Chondrocyte (in vitro differentiated cells): ENCODE results near the gene KLK3. TPM values are rescaled to one million over a fixed set of nuclear protein-coding genes. Genes with fewer than 3 reads are reported as not detected.

Experiments
- DNase-seq: peaks from one replicate; pipeline ENCODE4 v3.0.0; 2021; ENCODE audit warnings: mixed read lengths, low spot score
- H3K27ac Mint-ChIP-seq: one replicate; pipeline ENCODE4 v1.8.0; 2021; ENCODE audit warnings: mild to moderate bottlenecking, moderate library complexity, mixed read lengths; ENCODE audit not compliant: unreplicated experiment
- H3K27me3 Mint-ChIP-seq: 2 replicates; pipeline ENCODE4 v1.8.0; 2021; ENCODE audit warnings: low read depth, mixed read lengths
- H3K36me3 Mint-ChIP-seq: 2 replicates; pipeline ENCODE4 v1.8.0; 2021; ENCODE audit warnings: low read depth, mixed read lengths
- H3K4me1 Mint-ChIP-seq: 2 replicates; pipeline ENCODE4 v1.8.0; 2021; ENCODE audit warnings: low read depth, mild to moderate bottlenecking, mixed read lengths
- H3K4me3 Mint-ChIP-seq: one replicate; pipeline ENCODE4 v1.8.0; 2021; ENCODE audit warnings: mild to moderate bottlenecking, moderate library complexity, mixed read lengths; ENCODE audit not compliant: unreplicated experiment
- H3K9me3 Mint-ChIP-seq: 2 replicates; pipeline ENCODE4 v1.8.0; 2021; ENCODE audit warnings: low read depth, mixed read lengths
- CTCF ChIP-seq: fragments of 200-600 bp; sonication (generic); IDR thresholded peaks from 2 replicates; pipeline ENCODE4 v1.5.0; 2021; ENCODE audit warnings: antibody characterized with exemption, mild to moderate bottlenecking, moderate library complexity
- total RNA-seq: library from RNA; stranded (reverse); gene quantifications from 3 replicates; pipeline ENCODE4 v1.2.1, GENCODE V29; 2021

Gene KLK3
- total RNA-seq, 1 donor from 2014 or later, result not detected

GRCh38 chr19:50902640-50903039, 47.9 kb downstream of the KLK3 start:
- Mint-ChIP-seq H3K4me1 (no peaks in the 10 kb centered on the region), H3K27me3 (peaks cover 19% of the 10 kb centered on the region), H3K4me3 (no peak overlapping the region), H3K27ac (no peak overlapping the region), H3K9me3 (no peaks in the 10 kb centered on the region), H3K36me3 (no peaks in the 10 kb centered on the region)
- no peak for DNase-seq
- no peak for TF ChIP-seq CTCF

GRCh38 chr19:50906217-50906616, 51.5 kb downstream of the KLK3 start:
- Mint-ChIP-seq H3K27me3 (peaks cover 43% of the 10 kb centered on the region), H3K36me3 (no peaks in the 10 kb centered on the region), H3K4me3 (no peak overlapping the region), H3K4me1 (peaks cover 4% of the 10 kb centered on the region), H3K27ac (no peak overlapping the region), H3K9me3 (no peaks in the 10 kb centered on the region)
- peak; percentile 40 for TF ChIP-seq CTCF
- DNase-seq, result no peak

GRCh38 chr19:50908336-50908735, 53.6 kb downstream of the KLK3 start:
- peaks cover 53% of the 10 kb centered on the region for H3K27me3 Mint-ChIP-seq
- no peak for DNase-seq
- H3K4me3 Mint-ChIP-seq, result no peak overlapping the region
- no peak overlapping the region for H3K27ac Mint-ChIP-seq
- H3K4me1 Mint-ChIP-seq, result peaks cover 4% of the 10 kb centered on the region
- no peaks in the 10 kb centered on the region for H3K36me3 Mint-ChIP-seq
- no peaks in the 10 kb centered on the region for H3K9me3 Mint-ChIP-seq
- no peak for TF ChIP-seq CTCF

- Mint-ChIP-seq H3K4me1 (peaks cover 4% of the 10 kb centered on the region), H3K27ac (no peak overlapping the region), H3K9me3 (no peaks in the 10 kb centered on the region), H3K4me3 (no peak overlapping the region), H3K36me3 (no peaks in the 10 kb centered on the region), H3K27me3 (peaks cover 53% of the 10 kb centered on the region)
- no peak for TF ChIP-seq CTCF
- DNase-seq, result no peak
These were observed 54.7 kb downstream of the KLK3 start for GRCh38 chr19:50909240-50910070.

Other genes with a start within 250 kb of the KLK3 start
- gene SYT3, start 215.0 kb upstream of the KLK3 start, total RNA-seq, result 0.28 to 0.77 TPM (median 0.47 TPM) in 3 replicates
- gene C19orf81, start 205.5 kb upstream of the KLK3 start, total RNA-seq, result 1.7 to 4.3 TPM (median 2.5 TPM) in 3 replicates
- gene SHANK1, start 135.1 kb upstream of the KLK3 start, total RNA-seq, result 0.27 to 0.65 TPM (median 0.41 TPM) in 3 replicates
- 2.9 to 5.4 TPM (median 5.1 TPM) in 3 replicates for gene CLEC11A, start 131.6 kb upstream of the KLK3 start, total RNA-seq
- not detected in 3 replicates for gene GPR32, start 84.5 kb upstream of the KLK3 start, total RNA-seq
- gene ACP4, start 64.5 kb upstream of the KLK3 start, total RNA-seq, result not detected in 3 replicates
- not detected in 3 replicates for gene KLK1, start 31.1 kb upstream of the KLK3 start, total RNA-seq
- not detected in 3 replicates for gene KLK15, start 21.3 kb upstream of the KLK3 start, total RNA-seq
- not detected in 3 replicates for gene KLK2, start 18.5 kb downstream of the KLK3 start, total RNA-seq
- not detected in 3 replicates for gene KLK4, start 56.5 kb downstream of the KLK3 start, total RNA-seq
- 0.38 to 0.42 TPM in 2 of 3 replicates, not detected in the other for gene KLK5, start 98.1 kb downstream of the KLK3 start, total RNA-seq
- not detected in 3 replicates for gene KLK6, start 114.7 kb downstream of the KLK3 start, total RNA-seq
- not detected in 3 replicates for gene KLK7, start 129.0 kb downstream of the KLK3 start, total RNA-seq
- gene KLK8, start 146.7 kb downstream of the KLK3 start, total RNA-seq, result not detected in 3 replicates
- gene KLK10, start 164.8 kb downstream of the KLK3 start, total RNA-seq, result not detected in 3 replicates
- not detected in 3 replicates for gene KLK11, start 171.7 kb downstream of the KLK3 start, total RNA-seq
- not detected in 3 replicates for gene KLK12, start 180.1 kb downstream of the KLK3 start, total RNA-seq
- gene KLK13, start 210.2 kb downstream of the KLK3 start, total RNA-seq, result not detected in 3 replicates
- not detected in 3 replicates for gene KLK14, start 228.0 kb downstream of the KLK3 start, total RNA-seq